ENCODE results near the gene AGXT. TPM values are rescaled to one million over a fixed set of nuclear protein-coding genes. Genes with fewer than 3 reads are reported as not detected.
A peak's percentile ranks its signal among the peaks of the same experiment; 100 is the strongest.

The AGXT gene
- total and polyA plus RNA-seq, 2 of the 8 experiments (the other 6 are each of a cell fraction or from before 2014, with no cell fraction given), result 0.03 TPM; not detected in 1

DNA sequence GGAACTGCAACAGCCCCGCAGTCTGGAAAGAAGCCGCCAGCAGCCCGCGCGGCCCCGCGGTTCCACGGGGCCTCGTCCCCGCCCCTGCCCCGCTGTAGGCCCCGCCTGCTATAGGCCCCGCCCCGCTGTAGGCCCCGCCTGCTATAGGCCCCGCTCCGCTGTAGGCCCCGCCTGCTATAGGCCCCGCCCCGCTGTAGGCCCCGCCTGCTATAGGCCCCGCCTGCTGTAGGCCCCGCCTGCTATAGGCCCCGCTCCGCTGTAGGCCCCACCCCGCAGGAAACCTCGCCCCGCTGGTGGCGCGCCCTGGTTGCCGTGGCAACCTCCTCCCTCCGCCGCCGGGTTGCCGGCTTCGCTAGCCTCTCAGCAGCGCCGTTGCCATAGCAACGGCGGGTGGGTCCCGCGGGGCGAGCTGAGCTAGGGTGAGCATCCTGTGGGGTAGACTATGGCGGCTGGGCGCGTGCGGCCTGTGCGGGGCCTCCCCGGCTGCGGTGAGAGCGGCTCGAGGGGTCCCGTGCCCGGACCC, 36.4 kb upstream of the AGXT start:
- H2BK20ac ChIP-seq (ENCODE audit: low read length), result no peak overlapping the region
- H2BK12ac ChIP-seq (ENCODE audit: low read depth, low read length), result no peak overlapping the region
- no peaks in the 10 kb centered on the region for H3K79me1 ChIP-seq (ENCODE audit: low read depth, low read length)
- H3K9me3 ChIP-seq (ENCODE audit: insufficient read depth in 2 of 2, low read depth in 1 of 2, low read length in 1 of 2), result no peaks in the 10 kb centered on the region
- no peak overlapping the region for H3K23ac ChIP-seq (ENCODE audit: insufficient read length)
- TF ChIP-seq MAFK (IDR thresholded peaks at IDR 0.05; ENCODE audit: low read depth, low read length) (no peak), RFX5 (IDR thresholded peaks at IDR 0.05; ENCODE audit: borderline replicate concordance, low read depth, low read length) (peak; percentile 38; the same call in 1 of the 2 replicates), TCF12 (IDR thresholded peaks at IDR 0.05; ENCODE audit: low read depth, low read length) (no peak), NRF1 (IDR thresholded peaks at IDR 0.05; ENCODE audit: low read depth, low read length) (no peak), SIN3A (conservative IDR thresholded peaks at IDR 0.05 in 1 of 2, IDR thresholded peaks at IDR 0.05 in 1 of 2; ENCODE audit: low read depth in 1 of 2, low read length in 2 of 2) (peak in 1 of 2 experiments; percentile 91; a peak in 1 of 4 replicates), YY1 (IDR thresholded peaks at IDR 0.05; ENCODE audit: low read depth, low read length) (0 out of 2 replicates have a peak, but pooled peaks have one; percentile 17), CHD1 (IDR thresholded peaks at IDR 0.05; ENCODE audit: low read depth, low read length) (no peak), CEBPB (IDR thresholded peaks at IDR 0.05; ENCODE audit: low read depth, low read length) (0 out of 2 replicates have a peak, but pooled peaks have one; percentile 4), CHD2 (IDR thresholded peaks at IDR 0.05; ENCODE audit: low read length) (no peak), KDM4A (IDR thresholded peaks at IDR 0.05; ENCODE audit: low read depth, low read length, severe bottlenecking) (no peak)
- TF ChIP-seq, protein P1, sequence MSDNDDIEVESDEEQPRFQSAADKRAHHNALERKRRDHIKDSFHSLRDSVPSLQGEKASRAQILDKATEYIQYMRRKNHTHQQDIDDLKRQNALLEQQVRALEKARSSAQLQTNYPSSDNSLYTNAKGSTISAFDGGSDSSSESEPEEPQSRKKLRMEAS (IDR thresholded peaks at IDR 0.05), result 0 out of 2 replicates have a peak, but pooled peaks have one; percentile 22
- TF ChIP-seq, protein P2, sequence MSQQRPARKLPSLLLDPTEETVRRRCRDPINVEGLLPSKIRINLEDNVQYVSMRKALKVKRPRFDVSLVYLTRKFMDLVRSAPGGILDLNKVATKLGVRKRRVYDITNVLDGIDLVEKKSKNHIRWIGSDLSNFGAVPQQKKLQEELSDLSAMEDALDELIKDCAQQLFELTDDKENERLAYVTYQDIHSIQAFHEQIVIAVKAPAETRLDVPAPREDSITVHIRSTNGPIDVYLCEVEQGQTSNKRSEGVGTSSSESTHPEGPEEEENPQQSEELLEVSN (IDR thresholded peaks at IDR 0.05), result no peak
- peaks cover 6% of the 10 kb centered on the region; the same call in 1 of the 2 replicates for H3K23me2 ChIP-seq (ENCODE audit: low read depth, low read length)
- FAIRE-seq, result no peak
- no peak overlapping the region for H2BK15ac ChIP-seq (ENCODE audit: low read length)
- H3K79me2 ChIP-seq (ENCODE audit: control insufficient read depth in 1 of 2, insufficient read depth in 2 of 2, low read length in 2 of 2), result no peaks in the 10 kb centered on the region
- no peak overlapping the region for H4K8ac ChIP-seq (ENCODE audit: extremely low read depth, insufficient read depth, low read length)
- H2BK120ac ChIP-seq (replicated peaks; ENCODE audit: low read depth, low read length), result no peak overlapping the region
- CTCF ChIA-PET (ENCODE audit: partially characterized antibody), result interaction anchor here (0.8 to 1.3 kb wide), 3 partner anchors 9 to 33 kb away, joined by 3 to 6 read pairs (median 5); no protein-coding TSS in a partner anchor
- no peak overlapping the region for H3K4ac ChIP-seq (replicated peaks; ENCODE audit: insufficient read length, low read depth, low read length)
- H3K4me1 ChIP-seq (replicated peaks in 1 of 4; ENCODE audit: control insufficient read depth in 3 of 4, insufficient read depth in 4 of 4, low read length in 3 of 4), result peaks cover 0 to 2% (median 0%) of the 10 kb centered on the region in 4 experiments; a peak in 1 of 7 replicates
- DNase-seq (ENCODE audit: low read depth in 1 of 2, low spot score in 2 of 2), result peak; percentile 91 to 98
- H2AK5ac ChIP-seq (ENCODE audit: low read depth, low read length), result no peak overlapping the region
- H3K14ac ChIP-seq (ENCODE audit: insufficient read length), result no peak overlapping the region
- peak overlapping the region; percentile 53 to 72 (median 60); a peak in 7 of 8 replicates for H3K4me3 ChIP-seq (ENCODE audit: extremely low read depth in 1 of 4, insufficient read depth in 2 of 4, low read depth in 3 of 4, low read length in 4 of 4)
- POLR2A ChIA-PET (ENCODE audit: partially characterized antibody), result interaction anchor here (1.0 to 1.9 kb wide), 3 partner anchors 10 to 14 kb away, joined by 4 to 10 read pairs (median 6); partner anchors contain the start of gene KIF1A
- H3K4me2 ChIP-seq (ENCODE audit: insufficient read depth in 1 of 2, low read depth in 2 of 2, low read length in 2 of 2), result peak overlapping the region; percentile 90 to 98
- no peaks in the 10 kb centered on the region for H3K36me3 ChIP-seq (ENCODE audit: control insufficient read depth in 2 of 4, insufficient read depth in 4 of 4, low read length in 3 of 4)
- peaks cover 0 to 5% of the 10 kb centered on the region in 2 experiments for H4K20me1 ChIP-seq (replicated peaks in 1 of 2; ENCODE audit: control insufficient read depth in 1 of 2, insufficient read depth in 2 of 2, low read length in 2 of 2)
- no peak overlapping the region for H3K18ac ChIP-seq (ENCODE audit: extremely low read depth, low read length)
- WGBS, 2 experiments (ENCODE audit: extremely low coverage in 1 of 2, insufficient coverage in 1 of 2, insufficient read length in 1 of 2, insufficient replicate concordance in 2 of 2, low coverage in 1 of 2, low lambda C conversion rate in 2 of 2, missing lambda C conversion rate in 1 of 2), result 7% methylated on average over 35 of the region's 54 CpGs; no CpG with 5 or more reads in 1 of the 2 experiments
- H4K5ac ChIP-seq (ENCODE audit: insufficient read length, low read depth, low read length), result no peak overlapping the region
- H4K91ac ChIP-seq (replicated peaks; ENCODE audit: insufficient read length, low read length), result no peak overlapping the region
- H2AFZ ChIP-seq (ENCODE audit: low read length), result peak overlapping the region; percentile 83
- no peak overlapping the region for H3K27ac ChIP-seq (ENCODE audit: low read depth, low read length)
- no peak overlapping the region for H2BK5ac ChIP-seq (ENCODE audit: low read depth, low read length)
- peaks cover 0 to 17% (median 12%) of the 10 kb centered on the region in 4 experiments; a peak in 5 of 7 replicates for H3K27me3 ChIP-seq (replicated peaks in 1 of 4; ENCODE audit: control insufficient read depth in 3 of 4, extremely low read depth in 1 of 4, insufficient read depth in 3 of 4, low read length in 3 of 4)
- H3K56ac ChIP-seq (replicated peaks; ENCODE audit: insufficient read length, low read depth, low read length), result no peak overlapping the region
- H3K9ac ChIP-seq (replicated peaks in 1 of 4; ENCODE audit: extremely low read depth in 1 of 4, low read depth in 3 of 4, low read length in 3 of 4), result no peak overlapping the region

All from H1 (cell line).